Measurements from ENCODE around the gene TMC3. TPM values are rescaled to one million over a fixed set of nuclear protein-coding genes. Genes with fewer than 3 reads are reported as not detected.

TMC3 gene
- total and polyA plus RNA-seq, 10 of the 15 experiments (the other 5 are each of a cell fraction or from before 2014, with no cell fraction given): 0.03 to 0.04 (median 0.04) TPM; not detected in 7

DNA sequence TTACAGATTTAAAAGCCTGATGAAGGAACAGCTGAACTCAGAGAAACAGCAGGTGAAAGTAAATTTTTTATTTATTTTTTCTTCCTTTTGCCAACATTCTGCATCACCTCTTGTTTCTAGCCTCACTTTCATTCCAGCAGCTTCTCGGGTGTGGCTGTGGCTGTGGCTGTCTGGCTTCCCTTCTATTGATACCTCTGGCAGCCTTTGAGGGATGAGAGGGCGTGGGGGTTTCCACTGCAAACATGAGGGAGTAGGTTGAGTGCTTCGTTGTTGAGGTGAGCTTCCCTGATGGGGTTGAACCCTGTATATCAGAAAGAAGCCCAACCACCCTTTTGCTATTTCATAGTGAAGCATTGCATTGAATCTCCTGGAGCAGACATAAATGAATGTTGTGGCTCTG lies 6.2 kb upstream of the TMC3 start:
- in situ Hi-C loops (cut with MboI) (no loop called here), intact Hi-C loops (cut with micrococcal nuclease; ENCODE audit: unreplicated experiment) (no loop called here)
- no peak for TF ChIP-seq ASH2L (IDR thresholded peaks at IDR 0.05; ENCODE audit: borderline replicate concordance, low read depth)
- no peak for TF ChIP-seq STAT1 (conservative IDR thresholded peaks at IDR 0.05)
- TF ChIP-seq, protein P1, sequence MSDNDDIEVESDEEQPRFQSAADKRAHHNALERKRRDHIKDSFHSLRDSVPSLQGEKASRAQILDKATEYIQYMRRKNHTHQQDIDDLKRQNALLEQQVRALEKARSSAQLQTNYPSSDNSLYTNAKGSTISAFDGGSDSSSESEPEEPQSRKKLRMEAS (IDR thresholded peaks at IDR 0.05; ENCODE audit: low read depth, low read length): no peak
- TF ChIP-seq KAT2A (conservative IDR thresholded peaks at IDR 0.05; ENCODE audit: control insufficient read depth, low read depth, low read length): no peak
- TF ChIP-seq FOXM1 (IDR thresholded peaks at IDR 0.05; ENCODE audit: low read depth, low read length): no peak
- TF ChIP-seq, protein P2, sequence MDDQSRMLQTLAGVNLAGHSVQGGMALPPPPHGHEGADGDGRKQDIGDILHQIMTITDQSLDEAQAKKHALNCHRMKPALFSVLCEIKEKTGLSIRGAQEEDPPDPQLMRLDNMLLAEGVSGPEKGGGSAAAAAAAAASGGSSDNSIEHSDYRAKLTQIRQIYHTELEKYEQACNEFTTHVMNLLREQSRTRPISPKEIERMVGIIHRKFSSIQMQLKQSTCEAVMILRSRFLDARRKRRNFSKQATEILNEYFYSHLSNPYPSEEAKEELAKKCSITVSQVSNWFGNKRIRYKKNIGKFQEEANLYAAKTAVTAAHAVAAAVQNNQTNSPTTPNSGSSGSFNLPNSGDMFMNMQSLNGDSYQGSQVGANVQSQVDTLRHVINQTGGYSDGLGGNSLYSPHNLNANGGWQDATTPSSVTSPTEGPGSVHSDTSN (IDR thresholded peaks at IDR 0.05; ENCODE audit: insufficient replicate concordance, low read depth, low read length): no peak
- TF ChIP-seq, protein P3, sequence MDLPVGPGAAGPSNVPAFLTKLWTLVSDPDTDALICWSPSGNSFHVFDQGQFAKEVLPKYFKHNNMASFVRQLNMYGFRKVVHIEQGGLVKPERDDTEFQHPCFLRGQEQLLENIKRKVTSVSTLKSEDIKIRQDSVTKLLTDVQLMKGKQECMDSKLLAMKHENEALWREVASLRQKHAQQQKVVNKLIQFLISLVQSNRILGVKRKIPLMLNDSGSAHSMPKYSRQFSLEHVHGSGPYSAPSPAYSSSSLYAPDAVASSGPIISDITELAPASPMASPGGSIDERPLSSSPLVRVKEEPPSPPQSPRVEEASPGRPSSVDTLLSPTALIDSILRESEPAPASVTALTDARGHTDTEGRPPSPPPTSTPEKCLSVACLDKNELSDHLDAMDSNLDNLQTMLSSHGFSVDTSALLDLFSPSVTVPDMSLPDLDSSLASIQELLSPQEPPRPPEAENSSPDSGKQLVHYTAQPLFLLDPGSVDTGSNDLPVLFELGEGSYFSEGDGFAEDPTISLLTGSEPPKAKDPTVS (IDR thresholded peaks at IDR 0.05; ENCODE audit: low read depth, low read length): no peak
- no peak for TF ChIP-seq IKZF2 (IDR thresholded peaks at IDR 0.05)
- TF ChIP-seq, protein P4, sequence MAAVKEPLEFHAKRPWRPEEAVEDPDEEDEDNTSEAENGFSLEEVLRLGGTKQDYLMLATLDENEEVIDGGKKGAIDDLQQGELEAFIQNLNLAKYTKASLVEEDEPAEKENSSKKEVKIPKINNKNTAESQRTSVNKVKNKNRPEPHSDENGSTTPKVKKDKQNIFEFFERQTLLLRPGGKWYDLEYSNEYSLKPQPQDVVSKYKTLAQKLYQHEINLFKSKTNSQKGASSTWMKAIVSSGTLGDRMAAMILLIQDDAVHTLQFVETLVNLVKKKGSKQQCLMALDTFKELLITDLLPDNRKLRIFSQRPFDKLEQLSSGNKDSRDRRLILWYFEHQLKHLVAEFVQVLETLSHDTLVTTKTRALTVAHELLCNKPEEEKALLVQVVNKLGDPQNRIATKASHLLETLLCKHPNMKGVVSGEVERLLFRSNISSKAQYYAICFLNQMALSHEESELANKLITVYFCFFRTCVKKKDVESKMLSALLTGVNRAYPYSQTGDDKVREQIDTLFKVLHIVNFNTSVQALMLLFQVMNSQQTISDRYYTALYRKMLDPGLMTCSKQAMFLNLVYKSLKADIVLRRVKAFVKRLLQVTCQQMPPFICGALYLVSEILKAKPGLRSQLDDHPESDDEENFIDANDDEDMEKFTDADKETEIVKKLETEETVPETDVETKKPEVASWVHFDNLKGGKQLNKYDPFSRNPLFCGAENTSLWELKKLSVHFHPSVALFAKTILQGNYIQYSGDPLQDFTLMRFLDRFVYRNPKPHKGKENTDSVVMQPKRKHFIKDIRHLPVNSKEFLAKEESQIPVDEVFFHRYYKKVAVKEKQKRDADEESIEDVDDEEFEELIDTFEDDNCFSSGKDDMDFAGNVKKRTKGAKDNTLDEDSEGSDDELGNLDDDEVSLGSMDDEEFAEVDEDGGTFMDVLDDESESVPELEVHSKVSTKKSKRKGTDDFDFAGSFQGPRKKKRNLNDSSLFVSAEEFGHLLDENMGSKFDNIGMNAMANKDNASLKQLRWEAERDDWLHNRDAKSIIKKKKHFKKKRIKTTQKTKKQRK (IDR thresholded peaks at IDR 0.05; ENCODE audit: low read depth, low read length): no peak
- no peak for TF ChIP-seq RFX5 (IDR thresholded peaks at IDR 0.05; ENCODE audit: low read depth, low read length)
- TF ChIP-seq MEF2A (IDR thresholded peaks at IDR 0.05; ENCODE audit: insufficient read depth, low read depth, low read length): no peak
- TF ChIP-seq MEF2B (IDR thresholded peaks at IDR 0.05; ENCODE audit: partially characterized antibody, poor library complexity, severe bottlenecking): no peak
- no peak for TF ChIP-seq IRF4 (IDR thresholded peaks at IDR 0.05; ENCODE audit: low read depth, low read length)
- no peak for TF ChIP-seq JUND (IDR thresholded peaks at IDR 0.05; ENCODE audit: low read depth, low read length)
- no peak for TF ChIP-seq CEBPB (IDR thresholded peaks at IDR 0.05; ENCODE audit: borderline replicate concordance in 1 of 2, low read depth in 2 of 2, low read length in 2 of 2)
- no peak for TF ChIP-seq BACH1 (IDR thresholded peaks at IDR 0.05; ENCODE audit: borderline replicate concordance)
- TF ChIP-seq CBFB (IDR thresholded peaks at IDR 0.05; ENCODE audit: low read depth): no peak
- TF ChIP-seq, protein P5, sequence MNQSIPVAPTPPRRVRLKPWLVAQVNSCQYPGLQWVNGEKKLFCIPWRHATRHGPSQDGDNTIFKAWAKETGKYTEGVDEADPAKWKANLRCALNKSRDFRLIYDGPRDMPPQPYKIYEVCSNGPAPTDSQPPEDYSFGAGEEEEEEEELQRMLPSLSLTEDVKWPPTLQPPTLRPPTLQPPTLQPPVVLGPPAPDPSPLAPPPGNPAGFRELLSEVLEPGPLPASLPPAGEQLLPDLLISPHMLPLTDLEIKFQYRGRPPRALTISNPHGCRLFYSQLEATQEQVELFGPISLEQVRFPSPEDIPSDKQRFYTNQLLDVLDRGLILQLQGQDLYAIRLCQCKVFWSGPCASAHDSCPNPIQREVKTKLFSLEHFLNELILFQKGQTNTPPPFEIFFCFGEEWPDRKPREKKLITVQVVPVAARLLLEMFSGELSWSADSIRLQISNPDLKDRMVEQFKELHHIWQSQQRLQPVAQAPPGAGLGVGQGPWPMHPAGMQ (IDR thresholded peaks at IDR 0.05; ENCODE audit: borderline replicate concordance): no peak
- no peak overlapping the region for H3K27ac ChIP-seq (ENCODE audit: control insufficient read depth, insufficient read depth)
- H3K4me3 ChIP-seq: no peak overlapping the region
- CTCF ChIA-PET: interaction anchor here (1.8 kb wide), 1 partner anchor 114 kb away, joined by 10 read pairs; no protein-coding TSS in a partner anchor
- POLR2A ChIA-PET: no interaction called here
- H3K9me3 ChIP-seq (replicated peaks; ENCODE audit: control insufficient read depth, insufficient read depth, low read length): no peaks in the 10 kb centered on the region
- SMC1A ChIA-PET (ENCODE audit: uncharacterized antibody, unreplicated experiment): no interaction called here
- ATAC-seq: no peak
- no peaks in the 10 kb centered on the region for H3K4me1 ChIP-seq (ENCODE audit: control insufficient read depth, insufficient read depth, low read length)
- no peaks in the 10 kb centered on the region for H3K79me2 ChIP-seq (ENCODE audit: control insufficient read depth, insufficient read depth, low read length)
- H3K4me2 ChIP-seq (ENCODE audit: control insufficient read depth, insufficient read depth): no peak overlapping the region
- no peak overlapping the region for H2AFZ ChIP-seq (ENCODE audit: control insufficient read depth, low read depth, low read length)
- H3K9ac ChIP-seq (ENCODE audit: control insufficient read depth, insufficient read depth, low read length): no peak overlapping the region
- no TSS peak for BruUV-seq (replicated peaks)
- peaks cover 0 to 1% of the 10 kb centered on the region in 2 experiments; a peak in 2 of 4 replicates for H3K27me3 ChIP-seq (replicated peaks in 1 of 2; ENCODE audit: control insufficient read depth in 2 of 2, insufficient read depth in 2 of 2, low read length in 1 of 2)
- RAD21 ChIA-PET (ENCODE audit: unreplicated experiment): interaction anchor here (0.9 kb wide), 1 partner anchor 44 kb away, joined by 3 read pairs; no protein-coding TSS in a partner anchor
- no peaks in the 10 kb centered on the region for H3K36me3 ChIP-seq (ENCODE audit: control insufficient read depth in 2 of 2, insufficient read depth in 2 of 2, low read length in 1 of 2)
- no peak for DNase-seq (ENCODE audit: low read depth, low spot score)
- no peaks in the 10 kb centered on the region for H4K20me1 ChIP-seq (ENCODE audit: control insufficient read depth, insufficient read depth)
- FAIRE-seq: no peak
- 7% methylated on average over 3 of the region's 3 CpGs for WGBS (ENCODE audit: insufficient coverage, insufficient replicate concordance, low lambda C conversion rate, missing lambda C conversion rate)
